GDM1 (cell line): Measurements from ENCODE around the gene BTN2A1.
A peak's percentile ranks its signal among the peaks of the same experiment; 100 is the strongest.
"Not testable (repeated sequence)": the region's sequence is repeated elsewhere in the genome, so short reads cannot be mapped to it uniquely, and the experiment has no call there.

ENCODE experiments used
- DNase-seq: peaks from one replicate; lab custom pipeline; 2025; lab: John Stamatoyannopoulos, UW

Gene BTN2A1

GRCh38 chr6:26457806-26458688, at the start of gene BTN2A1:
TSS of gene BTN2A1 (plus strand) at chr6:26457955. CDS start at chr6:26458637, 682 bp downstream.
- DNase-seq: peak; percentile 71

- DNase-seq: no peak
These were observed 48.7 kb upstream of the BTN2A1 start for GRCh38 chr6:26408828-26409730.

- DNase-seq: no peak
These were observed 46.0 kb upstream of the BTN2A1 start for GRCh38 chr6:26411751-26412150.

- no peak for DNase-seq
These were observed 45.5 kb upstream of the BTN2A1 start for GRCh38 chr6:26412228-26412627.

GRCh38 chr6:26412954-26413353, 44.8 kb upstream of the BTN2A1 start:
- DNase-seq: no peak

- DNase-seq: no peak
These were observed 43.5 kb upstream of the BTN2A1 start for GRCh38 chr6:26414281-26414680.

- no peak for DNase-seq
These were observed 42.6 kb upstream of the BTN2A1 start for GRCh38 chr6:26415036-26415614.

- DNase-seq: no peak
These were observed 42.0 kb upstream of the BTN2A1 start for GRCh38 chr6:26415791-26416190.

GRCh38 chr6:26416288-26416687, 41.5 kb upstream of the BTN2A1 start:
- DNase-seq: no peak

- not testable (repeated sequence) for DNase-seq
These were observed 39.7 kb upstream of the BTN2A1 start for GRCh38 chr6:26418077-26418476.

GRCh38 chr6:26418795-26419194, 39.0 kb upstream of the BTN2A1 start:
- not testable (repeated sequence) for DNase-seq

GRCh38 chr6:26420688-26421171, 37.0 kb upstream of the BTN2A1 start:
- DNase-seq: peak; percentile 7

GRCh38 chr6:26421259-26422144, 36.3 kb upstream of the BTN2A1 start:
- DNase-seq: peak; percentile 29

- DNase-seq: no peak
These were observed 35.4 kb upstream of the BTN2A1 start for GRCh38 chr6:26422329-26422728.

- DNase-seq: no peak
These were observed 30.9 kb upstream of the BTN2A1 start for GRCh38 chr6:26426691-26427450.

- no peak for DNase-seq
These were observed 30.3 kb upstream of the BTN2A1 start for GRCh38 chr6:26427451-26427809.

GRCh38 chr6:26428206-26428605, 29.5 kb upstream of the BTN2A1 start:
- no peak for DNase-seq

- no peak for DNase-seq
These were observed 27.0 kb upstream of the BTN2A1 start for GRCh38 chr6:26430787-26431186.

- no peak for DNase-seq
These were observed 26.2 kb upstream of the BTN2A1 start for GRCh38 chr6:26431258-26432172.
